CD4-positive, alpha-beta T cell treated with Interleukin-4 for 1 hour (primary cell): ENCODE results near the gene ISCU.
"Not testable (repeated sequence)": the region's sequence is repeated elsewhere in the genome, so short reads cannot be mapped to it uniquely, and the experiment has no call there.

ENCODE experiments used
- DNase-seq, 2 donors: peaks; one replicate each; pipeline ENCODE4 v3.0.0-alpha.2; 2020 to 2022

Gene ISCU

DNA sequence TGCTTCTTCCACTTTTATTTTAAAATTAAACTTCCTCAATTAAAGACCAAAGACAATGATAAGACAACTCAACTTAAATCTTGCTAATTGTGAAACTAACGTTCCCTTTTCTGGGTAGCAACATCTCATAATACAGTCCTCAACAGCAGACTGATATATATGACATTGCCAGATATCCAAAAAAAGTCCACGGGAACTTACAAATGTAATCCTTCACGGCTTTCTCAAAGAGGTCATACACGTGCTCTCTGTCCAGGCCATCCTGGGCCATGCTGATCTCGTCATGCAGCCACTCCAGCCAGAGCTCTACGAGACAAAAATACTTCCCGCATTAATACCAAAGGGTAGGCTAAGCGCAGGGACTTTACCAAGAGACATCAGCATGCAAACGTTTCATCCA lies 14.7 kb upstream of the ISCU start:
- DNase-seq, result no peak

DNA sequence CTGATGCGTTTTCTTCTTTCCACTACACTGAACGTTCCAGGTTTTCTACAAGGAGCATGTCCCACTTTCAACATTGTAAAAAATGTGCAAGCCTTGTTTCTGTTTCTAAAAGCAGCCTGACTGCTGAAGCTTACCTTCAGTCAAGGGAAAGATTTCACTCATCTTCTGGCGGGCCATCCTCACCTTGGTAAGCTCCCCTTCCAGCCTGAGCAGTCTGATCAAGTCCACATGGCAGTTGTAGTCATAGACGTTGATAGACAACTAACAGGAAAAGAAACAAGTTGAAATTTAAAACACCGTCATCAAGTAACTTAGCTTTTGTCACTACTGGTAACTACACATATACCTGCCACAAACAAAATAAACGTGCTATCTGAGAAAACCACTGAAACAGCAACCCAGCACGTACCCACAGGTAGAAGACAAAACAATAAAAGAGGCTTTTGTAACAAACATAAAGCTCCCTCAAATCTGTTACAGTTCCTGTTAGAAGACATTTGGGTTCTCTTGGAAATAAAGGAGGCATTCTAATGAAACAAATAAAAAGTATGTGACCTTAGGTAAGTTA lies 13.4 kb upstream of the ISCU start:
- no peak for DNase-seq

DNA sequence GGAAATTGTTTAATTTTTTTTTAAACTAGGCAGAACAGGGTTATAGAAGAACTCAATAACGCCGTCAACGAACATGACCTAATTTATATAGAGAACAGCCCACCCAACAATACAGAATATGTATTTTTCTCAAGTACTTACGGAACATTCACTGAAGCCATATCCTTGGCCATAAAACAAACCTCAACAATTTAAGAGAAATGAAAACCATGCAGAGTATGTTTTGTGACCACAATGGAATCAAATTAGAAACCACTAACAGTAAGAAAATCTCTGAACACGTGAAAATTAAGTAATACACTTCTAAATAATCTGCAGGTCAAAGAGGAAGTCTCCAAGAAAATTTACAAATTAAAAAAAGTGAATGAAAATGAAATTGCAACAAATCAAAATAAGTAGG lies 10.9 kb upstream of the ISCU start:
- no peak for DNase-seq

DNA sequence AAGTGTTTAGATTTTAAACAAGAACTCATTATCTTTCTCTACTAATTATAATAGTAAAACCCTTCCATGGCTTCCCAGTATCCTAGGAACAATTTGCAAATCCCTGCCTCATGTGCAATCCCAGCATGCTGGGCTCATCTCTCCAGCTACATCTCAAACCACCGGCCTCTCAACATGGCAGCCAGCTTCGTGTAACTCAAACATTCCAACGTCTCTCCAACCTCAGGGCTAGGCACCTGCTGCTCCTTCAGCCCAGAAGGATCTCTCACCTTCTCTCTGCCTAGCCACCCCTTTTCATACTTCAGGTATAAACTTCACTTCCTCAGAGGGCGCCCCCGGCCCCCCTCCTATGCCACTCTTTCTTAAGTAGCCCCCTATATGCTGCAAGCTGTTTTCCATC lies 8.6 kb upstream of the ISCU start:
- DNase-seq, result no peak

DNA sequence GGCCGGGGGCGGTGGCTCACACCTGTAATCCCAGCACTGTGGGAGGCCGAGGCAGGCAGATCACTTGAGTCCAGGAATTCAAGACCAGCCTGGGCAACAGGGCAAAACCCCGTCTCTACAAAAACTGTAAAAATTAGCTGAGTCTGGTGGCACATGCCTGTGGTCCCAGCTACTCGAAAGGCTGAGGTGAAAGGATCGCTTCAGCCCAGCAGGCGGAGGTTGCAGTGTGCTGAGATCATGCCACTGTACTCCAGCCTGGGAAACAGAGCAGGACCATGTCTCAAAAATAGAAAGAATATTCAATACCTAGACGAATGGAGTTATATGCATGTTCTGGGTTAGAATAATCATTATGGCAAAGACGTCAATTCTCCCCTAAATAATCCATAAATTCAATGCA lies 7.0 kb upstream of the ISCU start:
- DNase-seq, result not testable (repeated sequence)

DNA sequence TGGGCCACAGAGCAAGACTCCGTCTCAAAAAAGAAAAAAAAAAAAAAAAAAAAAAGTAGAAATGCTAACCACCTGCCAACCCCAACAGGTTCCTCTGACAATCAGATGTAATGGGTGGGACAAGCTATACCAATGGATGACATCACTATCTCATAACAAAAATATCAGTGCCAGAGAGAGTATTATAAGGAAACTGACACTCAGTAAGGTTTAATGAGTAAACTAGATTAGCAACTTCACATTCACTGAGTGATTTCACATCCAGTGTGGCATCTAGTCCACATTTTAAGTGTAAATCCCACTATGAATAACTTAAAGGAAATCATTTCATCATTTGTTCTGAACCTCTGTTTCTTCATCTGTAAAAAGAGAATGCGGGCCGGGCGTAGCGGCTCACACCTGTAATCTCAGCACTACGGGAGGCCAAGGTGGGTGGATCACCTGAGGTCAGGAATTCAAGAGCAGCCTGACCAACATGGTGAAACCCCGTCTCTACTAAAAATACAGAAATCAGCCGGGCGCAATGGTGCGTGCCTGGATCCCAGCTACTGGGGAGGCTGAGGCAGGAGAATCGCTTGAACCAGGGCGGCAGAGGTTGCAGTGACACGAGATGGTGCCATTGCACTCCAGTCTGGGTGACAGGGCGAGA lies 3.3 kb upstream of the ISCU start:
- DNase-seq, result no peak

DNA sequence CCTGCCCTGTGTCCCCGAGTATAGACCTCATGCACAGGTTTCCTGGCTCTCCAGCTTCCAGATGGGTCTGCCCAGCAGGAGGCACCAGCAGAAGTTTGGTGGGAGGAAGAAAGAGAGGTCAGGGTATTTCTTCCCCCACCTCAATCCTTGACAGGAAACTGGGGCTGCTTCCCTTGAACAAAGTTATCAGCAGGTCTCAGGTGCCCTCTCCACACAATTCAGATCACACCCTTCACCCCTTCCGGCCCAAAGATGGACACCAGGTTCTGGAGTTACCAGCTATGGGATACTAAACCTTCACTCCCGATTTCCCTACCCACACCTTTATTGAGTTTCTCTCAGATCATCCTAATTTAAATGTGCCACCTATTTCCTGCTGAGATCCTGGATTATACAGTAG lies 2.6 kb upstream of the ISCU start:
- no peak for DNase-seq

DNA sequence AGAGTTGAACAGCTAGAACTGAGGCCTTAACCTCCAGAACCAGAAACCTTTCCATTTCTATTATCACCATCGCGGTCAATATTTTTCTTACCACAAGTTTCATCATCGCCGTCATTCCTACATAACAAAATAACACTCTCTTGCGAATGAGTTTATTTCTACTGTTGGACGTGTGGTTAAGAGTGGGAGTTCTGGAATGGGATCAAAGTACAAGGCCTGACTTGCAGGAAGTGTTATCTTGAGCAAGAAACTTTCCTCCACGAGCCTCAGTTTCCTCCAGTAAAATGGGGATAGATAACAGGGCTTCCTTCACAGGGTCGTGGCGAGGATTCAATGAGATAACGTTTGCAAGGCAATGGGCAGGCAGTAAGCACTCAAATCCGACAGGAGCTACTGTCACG lies 2.1 kb upstream of the ISCU start:
- no peak for DNase-seq

DNA sequence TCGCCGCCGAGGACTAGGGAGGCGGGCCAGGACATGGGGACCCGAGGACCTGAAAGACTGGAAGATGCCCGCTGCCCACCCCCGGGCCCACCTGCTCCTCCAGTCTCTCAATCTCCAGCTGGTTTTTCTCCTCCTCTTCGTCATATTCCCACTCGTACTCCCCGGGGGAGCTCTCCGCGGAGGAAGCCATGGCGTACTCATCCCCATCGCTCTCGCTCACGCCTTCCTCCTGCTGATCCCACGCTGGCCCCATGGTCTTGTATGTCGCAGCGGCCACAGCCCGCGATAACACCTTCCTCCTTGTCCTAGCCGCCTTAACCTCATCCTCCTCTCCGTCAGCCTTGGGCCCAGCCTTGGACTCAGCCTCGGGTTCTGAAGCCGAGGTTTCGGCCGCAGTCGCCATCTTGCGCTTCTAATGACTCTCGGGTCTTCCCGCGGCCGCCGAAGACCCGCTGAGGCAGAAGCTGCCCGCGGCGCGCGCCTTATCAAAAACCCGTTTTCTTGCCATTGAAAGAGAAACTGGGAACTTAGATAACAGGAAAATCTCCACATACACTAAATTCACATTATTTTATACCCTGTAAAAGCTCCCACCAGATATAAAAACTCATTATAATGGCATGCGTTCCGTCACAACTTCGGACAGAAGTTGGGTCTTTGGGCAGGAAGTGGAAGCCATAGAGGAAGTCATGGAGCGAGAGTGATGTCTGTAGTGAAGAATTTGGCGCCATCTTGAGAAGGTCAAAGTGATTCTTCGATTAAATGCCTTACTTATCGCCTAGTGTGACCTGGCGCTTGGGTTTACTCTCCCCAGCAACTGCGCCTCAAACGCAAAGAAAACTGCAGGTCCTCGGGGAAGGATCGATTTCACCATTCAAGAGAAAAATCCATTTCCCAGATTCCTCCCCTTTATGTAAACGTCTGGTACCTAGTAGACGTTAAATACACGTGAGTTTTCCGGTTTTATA lies 1.4 kb upstream of the ISCU start, which contains the start of gene SART3:
SART3 (minus strand) TSS at position 422 of the 968 bp plus-strand sequence; CDS start at position 403, 19 bp downstream.
- peak; percentile 84 to 92 for DNase-seq

DNA sequence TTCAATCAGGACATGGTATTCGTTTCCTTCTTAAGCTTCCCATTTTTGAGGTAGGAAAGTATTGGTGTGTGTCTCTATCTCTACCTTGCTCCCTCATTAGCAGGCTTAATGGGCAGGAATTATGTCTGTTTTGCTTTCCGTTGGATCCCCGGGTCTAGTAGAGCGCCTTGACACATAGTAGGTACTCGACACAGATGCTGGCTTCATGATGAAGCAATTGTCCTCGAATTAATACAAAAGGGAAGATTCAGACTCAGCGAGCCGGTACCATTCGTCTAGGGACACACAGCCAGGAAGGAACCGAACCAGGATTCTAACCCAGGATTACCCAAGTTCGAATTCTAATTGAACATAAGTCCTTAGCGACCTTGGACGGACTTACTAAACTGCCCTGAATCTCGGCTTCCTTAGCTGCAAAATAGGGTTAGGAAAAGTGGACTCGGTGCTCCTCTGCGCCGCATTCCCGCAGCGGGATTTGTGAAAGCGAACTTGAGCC lies 496 bp upstream of the ISCU start:
- DNase-seq, result no peak

DNA sequence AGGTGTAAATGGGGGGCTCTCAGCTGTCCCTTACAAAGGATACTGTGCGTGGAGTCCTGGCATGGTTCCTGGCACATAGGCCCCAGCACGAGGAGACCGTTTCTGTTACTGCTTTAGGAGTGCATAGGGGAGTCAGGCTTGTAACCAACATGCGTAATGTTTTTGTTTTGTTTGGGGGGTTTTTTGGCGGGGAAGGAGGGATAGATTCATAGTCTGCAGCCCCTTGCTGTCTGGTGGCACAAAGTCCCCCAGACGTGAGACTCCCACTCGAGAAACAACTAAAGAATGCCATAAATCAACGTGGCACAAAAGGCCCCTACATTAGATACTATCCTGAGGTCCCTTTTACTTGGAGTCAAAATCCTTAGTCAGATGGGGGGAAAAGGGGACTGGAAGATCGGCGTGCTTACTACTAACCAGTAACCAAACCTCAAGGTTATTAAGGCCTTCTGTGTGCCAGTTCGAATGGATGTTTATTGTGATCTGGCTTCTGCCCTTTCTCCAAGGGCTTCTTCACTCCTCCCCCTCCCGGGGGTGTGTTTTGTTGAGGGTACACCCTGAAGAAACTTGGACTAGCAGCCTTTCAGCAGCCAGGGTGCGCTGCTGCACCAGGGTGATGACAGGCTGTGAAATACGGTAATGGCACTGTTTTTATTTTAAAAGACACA lies 874 bp downstream of the ISCU start:
- peak; percentile 90 for DNase-seq

DNA sequence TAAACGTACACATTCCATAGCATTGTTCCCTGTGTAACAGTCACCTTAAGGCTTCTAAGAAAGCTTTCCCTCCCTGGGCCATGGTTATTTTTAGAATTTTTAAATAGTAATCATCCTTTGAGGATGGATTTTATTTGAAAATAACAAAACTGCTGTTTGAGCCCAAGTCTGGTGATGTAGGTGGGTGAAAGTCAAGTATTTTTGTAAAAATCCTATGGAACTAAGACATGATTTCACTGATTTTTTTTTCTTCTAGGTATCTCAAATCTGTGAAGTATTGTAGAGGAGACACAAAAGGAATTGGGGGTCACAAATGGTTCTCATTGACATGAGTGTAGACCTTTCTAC lies 1.4 kb downstream of the ISCU start:
- no peak for DNase-seq

DNA sequence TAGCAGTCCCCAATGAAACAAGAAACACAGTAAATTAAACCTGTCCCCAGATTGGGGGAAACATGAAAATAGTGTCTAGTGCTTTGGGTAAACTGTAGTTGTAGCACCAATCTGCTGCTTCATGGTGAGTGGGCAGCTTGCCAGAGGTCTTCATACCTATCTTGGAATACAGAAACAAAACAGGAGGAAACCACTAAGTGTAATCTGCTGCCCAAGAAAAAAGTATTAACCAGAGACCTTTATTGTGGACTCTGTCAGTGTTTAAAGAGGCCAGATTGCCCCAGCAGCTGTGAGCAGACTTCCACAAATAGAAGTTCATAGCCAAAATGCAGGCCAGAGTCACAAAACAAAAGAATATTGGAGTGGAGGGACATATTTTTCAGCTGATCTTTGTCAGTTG lies 2.3 kb downstream of the ISCU start:
- DNase-seq, result no peak

DNA sequence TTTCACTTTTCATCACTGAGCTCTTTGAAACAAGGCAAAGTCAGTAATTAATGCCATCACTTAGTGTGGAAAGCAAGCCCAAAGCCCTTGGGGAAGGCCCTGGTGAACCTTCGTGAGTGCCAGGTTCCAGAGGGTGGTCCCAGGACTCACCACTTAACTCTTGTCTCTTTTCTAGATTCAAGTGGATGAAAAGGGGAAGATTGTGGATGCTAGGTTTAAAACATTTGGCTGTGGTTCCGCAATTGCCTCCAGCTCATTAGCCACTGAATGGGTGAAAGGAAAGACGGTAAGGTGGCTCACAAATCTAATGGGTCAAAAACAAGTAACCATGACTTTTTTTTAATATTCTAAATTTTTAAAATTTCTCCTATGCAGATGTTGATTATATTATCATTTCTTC lies 2.8 kb downstream of the ISCU start:
- DNase-seq, result no peak

DNA sequence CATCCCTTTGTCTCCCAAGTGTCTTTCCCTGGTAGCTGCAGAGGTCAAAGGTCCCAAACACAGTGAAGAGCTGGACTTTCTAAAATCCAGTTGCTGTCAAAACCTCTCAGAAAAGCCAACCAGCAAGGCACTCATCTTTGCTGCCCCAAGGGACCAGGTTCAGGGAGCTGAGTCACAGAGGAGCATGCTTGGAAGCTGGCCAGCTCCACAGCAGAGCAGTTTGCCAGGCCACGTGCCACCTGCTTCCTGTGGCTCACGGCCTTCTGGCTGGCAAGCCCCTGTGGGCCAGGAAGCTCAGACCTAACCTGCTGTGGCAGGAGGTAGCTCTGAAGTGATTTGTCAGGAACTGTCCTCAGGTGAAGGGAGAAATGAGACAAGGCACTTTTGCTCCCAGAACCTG lies 3.6 kb downstream of the ISCU start:
- peak; percentile 59 to 60 for DNase-seq

DNA sequence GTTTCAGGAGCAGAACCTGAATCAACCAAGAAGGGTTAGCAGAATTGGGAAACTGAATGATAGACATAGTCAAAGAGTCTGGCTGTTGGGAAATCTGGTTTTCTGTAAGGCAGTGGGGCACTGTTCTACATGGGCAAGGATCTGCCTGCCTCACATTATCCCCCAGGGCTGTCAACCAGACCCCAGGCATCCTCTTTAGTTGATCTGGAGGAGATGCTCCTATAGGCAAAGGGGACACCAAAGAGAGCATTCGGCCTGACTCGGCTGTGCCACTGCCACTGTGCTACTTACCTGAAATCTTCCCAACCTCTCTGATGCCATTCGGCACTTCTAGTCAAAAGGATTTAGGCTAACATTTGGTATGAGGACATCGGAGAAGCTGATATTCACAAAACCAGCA lies 4.1 kb downstream of the ISCU start:
- DNase-seq, result no peak

DNA sequence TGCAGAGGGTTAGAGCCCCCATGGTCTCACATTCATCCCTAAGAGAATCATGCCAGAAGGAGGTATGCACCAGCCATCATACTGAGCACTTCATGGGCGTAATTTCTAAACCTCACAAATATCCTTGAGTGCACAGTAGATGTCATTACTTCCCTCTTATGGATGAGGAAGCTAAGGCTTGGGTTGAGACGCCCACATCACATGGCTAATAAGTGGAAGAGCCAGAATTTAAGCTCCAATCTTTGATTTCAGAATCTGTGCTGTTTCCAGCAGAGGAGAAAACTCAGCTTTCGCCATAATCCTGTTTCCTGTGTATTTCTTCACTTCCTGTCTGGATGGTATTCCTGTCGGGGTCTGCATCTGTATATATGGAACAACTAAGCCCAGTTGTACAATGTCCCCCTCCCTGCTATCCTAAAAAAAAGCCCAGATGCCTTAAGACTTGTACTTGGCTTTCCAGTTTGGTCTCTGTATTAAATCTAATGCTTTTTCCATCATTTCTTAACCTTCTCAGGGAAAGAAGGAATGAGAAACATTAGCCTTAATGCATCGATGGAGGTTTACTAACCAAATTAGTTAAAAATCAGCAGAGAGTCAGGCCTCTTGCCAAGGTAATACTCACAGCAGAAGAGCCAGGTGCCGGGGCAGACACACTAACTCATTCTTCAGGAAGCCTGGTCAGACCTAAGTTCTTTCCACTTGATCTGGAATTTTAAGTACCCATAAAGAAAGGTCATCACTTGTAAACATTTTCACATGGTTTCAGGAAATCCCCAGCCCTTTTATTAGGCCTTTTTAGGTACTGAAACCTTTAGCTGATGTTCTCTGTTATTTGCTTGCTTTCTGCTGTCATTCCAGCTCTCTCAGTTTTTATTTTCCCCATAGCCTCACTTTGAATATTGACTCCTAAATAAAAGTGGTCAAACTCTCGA lies 5.3 kb downstream of the ISCU start:
- no peak for DNase-seq

DNA sequence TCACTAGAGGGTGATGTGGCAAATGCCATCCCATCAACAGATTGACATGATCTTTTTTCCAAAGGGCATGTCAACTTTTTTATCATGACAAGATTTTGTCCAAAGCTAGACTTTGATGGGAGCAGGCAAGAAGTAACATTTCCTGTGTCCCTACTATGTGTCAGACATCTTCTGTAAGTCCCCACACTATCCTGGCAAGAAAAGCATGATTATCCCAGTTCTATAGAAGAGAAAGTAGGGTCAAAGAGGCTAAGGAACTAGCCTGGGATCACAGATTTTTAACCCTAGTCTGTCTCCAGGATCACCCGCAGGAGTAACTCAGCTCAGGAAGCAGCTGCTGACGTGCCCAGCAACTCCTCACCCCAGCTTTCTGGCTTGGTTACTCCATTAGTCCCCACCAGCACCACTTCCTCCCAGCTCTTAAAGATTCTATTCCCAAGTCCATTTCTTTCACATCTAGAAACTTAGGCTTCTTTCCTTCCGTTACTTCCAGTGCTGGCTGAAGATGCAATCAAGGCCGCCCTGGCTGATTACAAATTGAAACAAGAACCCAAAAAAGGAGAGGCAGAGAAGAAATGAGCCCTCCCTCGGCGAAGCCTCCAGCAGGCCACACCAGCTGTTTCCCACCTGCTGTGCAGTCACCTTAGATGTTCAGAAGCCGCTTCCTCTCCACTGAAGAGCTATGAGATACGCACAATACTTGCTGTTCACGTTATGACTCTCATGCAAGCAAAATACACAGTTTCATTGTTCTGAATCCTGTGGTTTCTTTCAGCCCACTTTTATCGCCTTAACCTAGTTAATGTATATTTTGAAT lies 6.2 kb downstream of the ISCU start:
- peak; percentile 73 to 74 for DNase-seq

DNA sequence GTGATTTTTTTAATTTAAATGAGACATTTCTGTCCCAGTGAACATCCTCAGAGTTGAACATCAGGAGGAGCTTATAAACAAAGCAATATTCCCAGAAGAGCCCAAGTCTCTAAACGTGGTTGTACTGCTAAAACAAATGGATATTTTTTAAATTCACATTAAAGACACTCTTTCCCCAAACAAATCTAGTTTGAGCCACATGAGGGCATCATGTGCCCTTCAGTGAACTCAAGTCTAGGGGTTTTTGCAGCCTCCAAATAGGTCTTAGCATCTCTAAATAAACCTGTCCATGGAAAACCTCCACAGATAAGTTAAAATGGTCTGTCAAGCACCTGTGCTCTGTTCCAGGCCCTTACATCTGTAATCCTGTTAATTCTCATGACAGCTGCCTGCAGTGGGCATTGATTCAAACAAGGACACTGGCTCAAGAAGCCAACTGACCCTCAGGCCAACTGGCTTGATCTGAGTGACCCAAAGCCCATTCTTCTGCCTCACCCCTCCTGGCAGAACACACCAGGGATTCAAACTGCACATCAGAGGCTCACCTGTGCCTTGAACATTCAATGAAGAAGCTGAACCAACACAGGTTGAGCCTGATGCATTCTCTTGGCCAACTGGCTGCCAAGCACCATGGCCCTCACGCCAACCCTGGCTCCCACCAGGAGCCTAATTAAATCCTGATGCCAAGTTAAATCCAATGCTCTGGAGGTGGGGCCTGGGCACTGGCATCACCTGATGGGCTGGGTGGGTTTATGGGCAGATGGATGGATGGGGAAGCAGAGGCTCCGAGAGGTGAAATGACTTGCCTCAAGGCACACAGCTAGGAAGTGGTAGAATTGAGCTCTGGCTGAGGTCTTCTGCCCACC lies 8.6 kb downstream of the ISCU start:
- DNase-seq, result no peak

DNA sequence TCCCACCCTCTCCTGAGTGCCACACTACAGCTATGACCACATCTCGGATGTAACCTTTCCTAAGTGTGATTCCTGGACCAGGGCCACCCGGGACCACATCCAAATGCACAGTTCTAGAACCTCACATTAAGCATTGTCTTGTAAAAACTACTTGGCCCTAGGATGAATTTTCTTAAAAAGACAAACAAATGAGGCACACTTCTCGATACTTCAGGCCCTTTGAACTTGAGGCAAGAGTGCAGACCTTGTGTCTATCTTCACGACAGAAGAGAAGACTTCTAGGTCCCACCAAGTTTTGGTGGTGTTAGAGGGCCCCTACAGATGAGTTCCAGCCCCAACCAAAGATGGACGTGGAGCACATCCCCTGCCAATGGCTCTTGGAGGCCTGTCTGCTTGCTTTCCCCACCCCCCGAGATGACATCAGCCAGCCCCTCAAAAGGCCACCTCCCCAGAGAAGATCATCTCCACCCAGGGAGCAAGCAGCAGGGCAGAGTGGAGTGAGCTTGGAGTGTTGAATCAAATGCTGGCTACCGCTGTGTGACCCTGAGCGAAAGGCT lies 9.3 kb downstream of the ISCU start:
- no peak for DNase-seq
